Stimulated activated CD8-positive, alpha-beta memory T cell treated with anti-CD3 and anti-CD28 coated beads, Interleukin-4, amount 100 ng/mL, for 1 hour (primary cell): ENCODE results near the gene GBP4.

Experiments
- DNase-seq, 2 donors: peaks; one replicate each; pipeline ENCODE4 v3.0.0-alpha.2; 2020; ENCODE audit warnings: low read depth in 2 of 2, low spot score in 1 of 2

The GBP4 gene

GRCh38 chr1:89171067-89171438 lies 27.7 kb downstream of the GBP4 start:
- DNase-seq: no peak

- no peak for DNase-seq
Observed at GRCh38 chr1:89170170-89171066, 28.3 kb downstream of the GBP4 start.

DNA sequence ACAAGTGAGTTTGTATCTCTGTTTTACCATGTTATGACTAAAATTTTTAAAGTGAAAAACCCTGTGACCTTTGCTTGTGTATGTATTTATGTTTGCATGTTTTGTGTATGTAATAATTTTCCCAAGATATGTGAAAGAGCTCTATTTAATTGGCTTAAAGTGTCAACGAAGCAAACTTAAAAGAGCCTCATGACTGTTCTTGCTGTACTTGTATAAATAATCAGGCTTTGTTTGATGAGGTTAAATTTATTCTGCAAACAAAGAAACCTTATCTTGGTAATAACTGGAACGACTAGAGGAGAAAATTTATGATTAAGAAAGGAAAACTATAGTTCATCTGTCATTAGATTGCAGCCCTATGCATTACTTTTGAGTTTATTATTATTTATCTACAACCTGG lies 29.6 kb downstream of the GBP4 start:
- no peak for DNase-seq

DNA sequence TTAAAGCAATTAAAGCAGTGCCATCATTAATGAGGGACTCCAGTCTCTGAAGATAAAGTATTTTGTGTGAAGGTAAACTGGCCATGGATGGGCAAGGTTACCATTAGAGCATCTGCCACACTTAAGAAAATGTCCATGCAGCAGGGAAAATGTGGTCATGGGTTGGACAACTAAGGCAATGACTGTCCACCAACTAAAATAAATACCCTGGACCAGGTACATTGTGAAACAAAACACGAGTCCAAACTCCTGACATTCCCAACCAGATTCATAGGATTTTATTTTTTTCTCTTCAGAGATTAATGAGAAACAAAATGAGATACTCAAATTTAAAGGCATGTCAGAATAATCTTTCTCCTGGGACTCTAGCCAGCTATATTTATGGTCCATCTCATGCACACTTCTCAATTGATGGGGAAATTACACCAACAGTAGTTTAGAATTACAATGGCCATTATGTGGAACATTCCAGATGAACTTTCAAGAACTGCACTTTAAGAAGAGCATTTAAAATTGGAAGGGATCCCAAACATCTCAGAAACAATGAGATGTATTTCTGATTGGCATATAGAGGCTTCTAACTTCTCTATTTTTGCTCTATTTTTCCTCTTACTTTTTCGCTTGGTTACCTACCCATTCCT lies 31.0 kb downstream of the GBP4 start:
- no peak for DNase-seq

GRCh38 chr1:89166705-89167104 lies 32.0 kb downstream of the GBP4 start:
- no peak for DNase-seq

DNA sequence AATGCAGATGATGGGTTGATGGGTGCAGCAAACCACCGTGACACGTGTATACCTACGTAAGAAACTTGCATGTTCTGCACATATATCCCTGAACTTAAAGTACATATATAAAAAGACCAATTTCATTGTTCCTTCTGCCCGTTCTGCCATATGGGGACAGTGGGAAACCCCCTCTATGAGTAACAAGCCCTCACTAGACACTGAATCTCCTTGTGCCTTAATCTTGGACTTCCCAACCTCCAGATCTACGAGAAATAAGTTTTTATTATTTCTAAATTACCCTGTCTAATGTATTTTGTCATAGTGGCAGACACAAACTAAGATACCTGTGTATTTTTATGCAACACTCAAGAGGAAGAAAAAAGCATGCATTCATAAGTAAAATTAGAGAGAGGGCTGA lies 32.9 kb downstream of the GBP4 start:
- no peak for DNase-seq

- DNase-seq: no peak
Observed at GRCh38 chr1:89151047-89151446, 47.7 kb downstream of the GBP4 start.

DNA sequence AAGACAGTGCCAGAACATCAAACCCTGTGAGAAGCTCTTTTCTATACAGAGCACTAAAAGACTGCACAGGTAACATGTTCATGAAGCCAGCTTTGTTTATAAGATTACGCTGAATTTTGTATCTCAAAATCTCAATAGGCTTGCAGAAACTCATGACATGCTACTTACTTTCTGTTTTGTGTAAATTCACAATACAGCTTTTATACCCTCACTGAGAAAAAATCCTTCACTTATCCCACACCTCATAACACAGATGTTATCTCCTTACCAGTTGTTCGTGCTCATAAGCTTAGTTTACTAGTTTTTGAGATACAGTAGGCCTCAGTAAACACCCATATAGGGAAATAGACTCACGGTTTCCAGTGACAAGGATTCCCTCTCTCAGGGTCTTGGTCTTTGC lies 48.8 kb downstream of the GBP4 start:
- DNase-seq: no peak

- DNase-seq: no peak
Observed at GRCh38 chr1:89149229-89149628, 49.5 kb downstream of the GBP4 start.

GRCh38 chr1:89147678-89148658 lies 50.8 kb downstream of the GBP4 start:
- DNase-seq: no peak

- no peak for DNase-seq
Observed at GRCh38 chr1:89146721-89147120, 52.0 kb downstream of the GBP4 start.

GRCh38 chr1:89143484-89143883 lies 55.3 kb downstream of the GBP4 start:
- DNase-seq: no peak

- no peak for DNase-seq
Observed at GRCh38 chr1:89142160-89142559, 56.6 kb downstream of the GBP4 start.

- no peak for DNase-seq
Observed at GRCh38 chr1:89133747-89134146, 65.0 kb downstream of the GBP4 start.
